GM13977 (cell line): ENCODE results near the gene BIK.

ENCODE experiments used
- DNase-seq: peaks from one replicate; pipeline ENCODE4 v3.0.0; 2012; ENCODE audit warnings: low spot score
- in situ Hi-C: fragments of 300-500 bp; cut with MboI; formaldehyde crosslinking; loops from one replicate; pipeline ENCODE4 v1.12.0; 2022; ENCODE audit warnings: low sequenced_read_pairs, low pct_unique_long_range_greater_than_20kb, mixed read lengths, inconsistent platforms; ENCODE audit not compliant: unreplicated experiment
- TF ChIP-seq, protein P1 (sequence below): IDR thresholded peaks from 2 replicates; pipeline ENCODE4 v1.5.1; 2012; ENCODE audit warnings: mild to moderate bottlenecking, control low read depth; ENCODE audit not compliant: insufficient read depth; ENCODE audit errors: extremely low read depth, missing control alignments

The BIK gene

DNA sequence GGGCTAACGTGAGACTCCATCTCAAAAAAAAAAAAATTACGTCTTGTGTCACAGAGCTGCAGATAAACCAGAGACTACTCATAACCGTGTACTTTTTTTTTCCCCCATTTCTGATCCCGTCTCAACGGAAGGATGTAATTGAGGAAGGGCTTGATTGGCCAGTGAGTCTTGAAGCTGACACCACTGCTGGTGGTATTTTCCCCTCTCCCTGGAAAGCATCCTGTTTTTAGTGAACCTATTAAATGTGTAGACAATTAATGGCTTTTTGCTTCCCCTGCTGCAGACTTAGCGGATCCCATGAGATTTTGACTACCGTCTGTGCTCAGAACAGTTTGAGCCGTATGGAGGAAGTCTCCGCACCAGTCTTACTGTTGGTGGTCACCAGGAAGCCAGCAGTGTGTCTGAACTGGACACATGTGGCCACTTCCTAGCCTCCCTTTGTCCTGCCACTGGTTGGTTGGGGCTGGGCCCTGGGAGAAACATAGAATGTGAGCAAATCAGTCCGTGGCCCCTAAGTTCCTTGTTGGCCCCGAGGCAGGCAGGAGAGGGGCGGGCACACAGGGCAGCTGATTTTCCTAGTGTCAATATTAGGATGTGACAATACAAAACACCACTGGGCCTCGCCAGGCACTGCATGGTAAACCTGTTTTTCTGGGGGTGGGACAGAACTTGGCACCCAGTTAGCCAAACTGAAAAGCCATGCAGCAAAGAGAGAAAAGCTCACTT lies 3.1 kb downstream of the BIK start:
- DNase-seq: no peak
- in situ Hi-C loops: no loop called here
- TF ChIP-seq, protein P1, sequence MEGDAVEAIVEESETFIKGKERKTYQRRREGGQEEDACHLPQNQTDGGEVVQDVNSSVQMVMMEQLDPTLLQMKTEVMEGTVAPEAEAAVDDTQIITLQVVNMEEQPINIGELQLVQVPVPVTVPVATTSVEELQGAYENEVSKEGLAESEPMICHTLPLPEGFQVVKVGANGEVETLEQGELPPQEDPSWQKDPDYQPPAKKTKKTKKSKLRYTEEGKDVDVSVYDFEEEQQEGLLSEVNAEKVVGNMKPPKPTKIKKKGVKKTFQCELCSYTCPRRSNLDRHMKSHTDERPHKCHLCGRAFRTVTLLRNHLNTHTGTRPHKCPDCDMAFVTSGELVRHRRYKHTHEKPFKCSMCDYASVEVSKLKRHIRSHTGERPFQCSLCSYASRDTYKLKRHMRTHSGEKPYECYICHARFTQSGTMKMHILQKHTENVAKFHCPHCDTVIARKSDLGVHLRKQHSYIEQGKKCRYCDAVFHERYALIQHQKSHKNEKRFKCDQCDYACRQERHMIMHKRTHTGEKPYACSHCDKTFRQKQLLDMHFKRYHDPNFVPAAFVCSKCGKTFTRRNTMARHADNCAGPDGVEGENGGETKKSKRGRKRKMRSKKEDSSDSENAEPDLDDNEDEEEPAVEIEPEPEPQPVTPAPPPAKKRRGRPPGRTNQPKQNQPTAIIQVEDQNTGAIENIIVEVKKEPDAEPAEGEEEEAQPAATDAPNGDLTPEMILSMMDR: no peak

DNA sequence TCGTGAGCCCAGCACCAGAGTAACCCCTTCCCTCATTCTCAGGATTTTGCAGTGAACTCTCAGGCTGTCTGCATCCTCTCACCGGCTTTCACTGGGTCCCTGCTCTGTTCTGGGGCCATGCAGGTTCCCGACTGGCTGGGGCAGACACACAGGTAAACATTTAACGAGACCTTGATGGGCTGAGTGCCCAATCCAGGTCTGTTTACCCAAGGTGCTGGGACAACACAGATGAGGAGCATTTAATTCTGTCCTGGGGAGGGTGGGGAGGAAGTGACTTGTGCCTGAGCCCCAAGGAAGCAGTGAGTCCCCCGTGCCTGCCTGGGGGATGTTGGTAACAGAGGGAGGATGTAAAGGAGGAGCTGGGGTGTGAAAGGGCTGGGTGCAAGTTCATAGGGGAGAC lies 4.4 kb downstream of the BIK start:
- TF ChIP-seq, protein P1: no peak
- DNase-seq: no peak
- in situ Hi-C loops: no loop called here

DNA sequence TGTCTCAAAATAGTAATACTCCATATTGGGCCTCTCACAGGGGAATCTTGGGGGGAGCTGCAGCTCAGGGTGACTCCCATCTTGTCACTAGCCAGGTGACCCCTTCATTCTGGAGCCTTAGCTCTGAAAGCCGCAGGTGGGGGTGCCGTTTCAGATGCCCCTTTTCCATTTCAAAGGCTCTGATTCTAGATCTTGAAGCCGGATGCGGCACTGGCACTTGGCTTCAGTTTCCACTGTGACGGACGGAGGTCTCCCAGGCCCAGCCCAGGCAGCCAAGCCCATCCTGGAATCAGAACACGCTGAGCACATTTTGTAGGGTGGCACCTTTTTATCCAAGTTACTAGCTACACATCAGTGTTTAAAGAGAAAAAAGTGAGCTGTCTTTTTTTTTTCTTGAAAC lies 6.4 kb downstream of the BIK start:
- TF ChIP-seq, protein P1: no peak
- no peak for DNase-seq
- in situ Hi-C loops: no loop called here

DNA sequence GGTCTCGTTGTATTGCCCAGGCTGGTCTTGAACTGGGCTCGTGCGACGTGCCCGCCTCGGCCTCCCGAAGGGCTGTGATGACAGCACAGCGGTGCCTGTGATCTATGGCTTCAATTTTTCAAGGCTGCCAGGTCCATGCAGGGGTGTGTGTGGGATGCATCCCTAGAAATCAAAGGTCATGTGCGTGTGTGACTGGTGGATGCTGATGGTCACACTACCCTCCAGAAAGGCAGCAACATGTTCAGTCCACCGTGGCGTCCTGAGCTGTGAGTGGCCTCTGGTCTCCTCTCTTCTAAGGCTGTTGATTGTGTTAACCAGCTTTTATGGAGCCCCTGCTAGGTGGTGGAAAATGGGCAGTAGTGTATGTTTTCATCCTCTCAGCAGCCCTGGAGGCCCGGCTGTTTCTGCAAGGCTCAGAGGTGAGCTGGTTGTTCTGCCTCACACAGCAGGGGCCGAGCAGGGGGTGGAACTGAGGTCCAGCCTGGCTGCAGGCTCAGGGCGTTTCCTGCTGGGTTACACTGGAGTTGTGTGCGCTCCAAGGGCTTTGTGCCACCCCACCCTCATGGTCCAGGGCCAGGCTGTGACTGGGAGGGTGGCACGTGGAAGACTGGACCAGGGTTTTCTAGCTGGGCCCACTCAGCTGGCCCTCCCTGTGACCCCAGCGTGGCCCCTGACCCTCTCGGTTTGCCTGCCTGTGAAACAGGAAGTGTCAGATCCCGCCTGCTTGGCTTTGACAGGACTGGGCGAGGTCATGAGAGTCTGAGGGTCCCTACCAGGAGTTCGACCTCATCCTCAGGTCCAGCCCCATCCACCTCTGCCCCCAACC lies 7.7 kb downstream of the BIK start:
- TF ChIP-seq, protein P1: no peak
- in situ Hi-C loops: no loop called here
- no peak for DNase-seq

GRCh38 chr22:43118953-43119458 lies 8.5 kb downstream of the BIK start:
- TF ChIP-seq, protein P1: no peak
- in situ Hi-C loops: no loop called here
- DNase-seq: peak; percentile 64

DNA sequence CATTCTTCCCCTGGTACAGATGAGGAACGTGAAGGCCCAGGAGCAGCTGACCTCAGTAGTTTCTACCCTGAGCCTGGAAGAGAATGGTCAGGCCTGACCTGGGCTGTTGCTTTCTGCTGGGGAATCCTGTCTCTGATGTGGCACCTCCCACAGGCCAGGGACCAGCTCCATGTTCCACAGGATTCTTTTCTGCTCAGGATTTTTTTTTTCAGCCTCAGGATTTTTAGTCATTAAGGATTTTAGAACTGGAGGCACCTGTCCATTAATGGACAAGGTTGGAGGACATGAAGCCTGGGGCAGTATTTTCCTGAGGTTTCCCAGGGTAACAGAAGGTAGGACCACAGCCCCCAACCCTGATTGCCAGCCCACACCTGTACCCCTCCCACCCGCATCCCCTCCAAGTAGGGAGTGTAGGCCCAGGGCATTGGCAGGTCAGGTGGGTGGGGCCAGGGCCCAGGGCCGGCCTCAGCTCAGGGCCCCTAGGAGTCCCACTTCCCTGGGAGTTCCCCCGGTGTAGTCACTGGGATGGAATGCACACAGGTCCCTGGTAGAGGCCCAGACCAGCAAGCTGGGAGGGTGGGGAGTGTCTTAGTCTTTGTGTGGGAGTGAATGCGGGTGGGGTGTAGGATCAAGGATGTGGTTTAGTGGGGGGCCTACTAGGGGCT lies 16.1 kb downstream of the BIK start:
- DNase-seq: no peak
- in situ Hi-C loops: no loop called here
- TF ChIP-seq, protein P1: no peak
